K562 (cell line): ENCODE measurements around the gene GRIN1. TPM values are rescaled to one million over a fixed set of nuclear protein-coding genes. Genes with fewer than 3 reads are reported as not detected.
A peak's percentile ranks its signal among the peaks of the same experiment; 100 is the strongest.

Source experiments
- CREB3L1 ChIP-seq: fragments of 450-650 bp; IDR thresholded peaks from 2 replicates; pipeline ENCODE4 v1.6.1; 2014; ENCODE audit warnings: low read depth, mild to moderate bottlenecking, moderate library complexity, borderline replicate concordance
- CTBP1 ChIP-seq: fragments of 450-650 bp; IDR thresholded peaks from 2 replicates; pipeline ENCODE4 v1.6.1; 2016; ENCODE audit warnings: borderline replicate concordance
- FOXM1 ChIP-seq, 2 experiments: fragments of 450-650 bp in 1 of 2; sonication (generic) in 1 of 2; formaldehyde crosslinking in 1 of 2; IDR thresholded peaks; 2 replicates each; pipeline versions ENCODE4 v1.6.1 to v1.9.0; 2017 to 2022; ENCODE audit warnings: low read depth in 2 of 2, mild to moderate bottlenecking in 2 of 2, missing genetic modification reagents in 1 of 2, moderate library complexity in 1 of 2
- L3MBTL2 ChIP-seq: fragments of 450-650 bp; IDR thresholded peaks from 2 replicates; pipeline ENCODE4 v1.6.1; 2016; ENCODE audit warnings: mild to moderate bottlenecking, moderate library complexity
- MITF ChIP-seq: IDR thresholded peaks from 2 replicates; pipeline ENCODE4 v1.6.1; 2014; ENCODE audit warnings: antibody characterized with exemption
- polyA plus RNA-seq, 8 experiments: library from polyadenylated mRNA; depleted of rRNA in 4 of 8; stranded (reverse) in 5 of 8; unstranded in 3 of 8; fragments of >200 nt; fragmentation: Nextera tagmentation in 2 of 8; fragmentation: Illumina TruSeq in 1 of 8; extraction: Ambion mirVana in 2 of 8; extraction: Trizol in 1 of 8; gene quantifications; 2 replicates each; pipeline versions ENCODE4 v1.2.1 to v1.2.3, GENCODE V29; 2011 to 2014; ENCODE audit warnings: inconsistent platforms in 1 of 8, missing spikeins in 1 of 8
- total RNA-seq, 7 experiments: library from RNA; depleted of rRNA in 6 of 7; stranded (reverse); fragments of >200 nt in 6 of 7; fragmentation: Illumina TruSeq in 2 of 7; extraction: Trizol in 2 of 7; gene quantifications; 2 replicates each; pipeline versions ENCODE4 v1.2.1 to v1.2.3, GENCODE V29; 2011 to 2021; ENCODE audit warnings: low replicate concordance in 1 of 7
- TF ChIP-seq, protein P1 (sequence below), 2 experiments: fragments of 450-650 bp in 1 of 2; sonication (generic) in 1 of 2; formaldehyde crosslinking in 1 of 2; IDR thresholded peaks; 2 replicates each; pipeline versions ENCODE4 v1.7.1 to v1.9.0; 2016 to 2022; ENCODE audit warnings: inconsistent platforms in 1 of 2, mild to moderate bottlenecking in 1 of 2, missing genetic modification reagents in 1 of 2
- TF ChIP-seq, protein P2 (sequence below): fragments of 250-450 bp; sonication (Bioruptor Pico); IDR thresholded peaks from 2 replicates; pipeline ENCODE4 v1.4.0; 2020; ENCODE audit warnings: mild to moderate bottlenecking
- TF ChIP-seq, protein P3 (sequence below): fragments of 450-650 bp; IDR thresholded peaks from 2 replicates; pipeline ENCODE4 v1.6.1; 2016

Gene GRIN1
- total and polyA plus RNA-seq, 9 of the 15 experiments (the other 6 are each of a cell fraction or from before 2014, with no cell fraction given), result 0.03 to 0.35 (median 0.16) TPM; not detected in 6

- TF ChIP-seq, protein P1, sequence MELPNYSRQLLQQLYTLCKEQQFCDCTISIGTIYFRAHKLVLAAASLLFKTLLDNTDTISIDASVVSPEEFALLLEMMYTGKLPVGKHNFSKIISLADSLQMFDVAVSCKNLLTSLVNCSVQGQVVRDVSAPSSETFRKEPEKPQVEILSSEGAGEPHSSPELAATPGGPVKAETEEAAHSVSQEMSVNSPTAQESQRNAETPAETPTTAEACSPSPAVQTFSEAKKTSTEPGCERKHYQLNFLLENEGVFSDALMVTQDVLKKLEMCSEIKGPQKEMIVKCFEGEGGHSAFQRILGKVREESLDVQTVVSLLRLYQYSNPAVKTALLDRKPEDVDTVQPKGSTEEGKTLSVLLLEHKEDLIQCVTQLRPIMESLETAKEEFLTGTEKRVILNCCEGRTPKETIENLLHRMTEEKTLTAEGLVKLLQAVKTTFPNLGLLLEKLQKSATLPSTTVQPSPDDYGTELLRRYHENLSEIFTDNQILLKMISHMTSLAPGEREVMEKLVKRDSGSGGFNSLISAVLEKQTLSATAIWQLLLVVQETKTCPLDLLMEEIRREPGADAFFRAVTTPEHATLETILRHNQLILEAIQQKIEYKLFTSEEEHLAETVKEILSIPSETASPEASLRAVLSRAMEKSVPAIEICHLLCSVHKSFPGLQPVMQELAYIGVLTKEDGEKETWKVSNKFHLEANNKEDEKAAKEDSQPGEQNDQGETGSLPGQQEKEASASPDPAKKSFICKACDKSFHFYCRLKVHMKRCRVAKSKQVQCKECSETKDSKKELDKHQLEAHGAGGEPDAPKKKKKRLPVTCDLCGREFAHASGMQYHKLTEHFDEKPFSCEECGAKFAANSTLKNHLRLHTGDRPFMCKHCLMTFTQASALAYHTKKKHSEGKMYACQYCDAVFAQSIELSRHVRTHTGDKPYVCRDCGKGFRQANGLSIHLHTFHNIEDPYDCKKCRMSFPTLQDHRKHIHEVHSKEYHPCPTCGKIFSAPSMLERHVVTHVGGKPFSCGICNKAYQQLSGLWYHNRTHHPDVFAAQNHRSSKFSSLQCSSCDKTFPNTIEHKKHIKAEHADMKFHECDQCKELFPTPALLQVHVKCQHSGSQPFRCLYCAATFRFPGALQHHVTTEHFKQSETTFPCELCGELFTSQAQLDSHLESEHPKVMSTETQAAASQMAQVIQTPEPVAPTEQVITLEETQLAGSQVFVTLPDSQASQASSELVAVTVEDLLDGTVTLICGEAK (IDR thresholded peaks at IDR 0.05), result 0 out of 2 replicates have a peak, but pooled peaks have one; percentile 17
- TF ChIP-seq, protein P1 (CRISPR knock-in tag; IDR thresholded peaks at IDR 0.05), result no peak
- TF ChIP-seq MITF (peak; percentile 35; the same call in 1 of the 2 replicates), CTBP1 (peak; percentile 81; the same call in 1 of the 2 replicates), CREB3L1 (0 out of 2 replicates have a peak, but pooled peaks have one; percentile 34), L3MBTL2 (peak; percentile 98), FOXM1 (IDR thresholded peaks at IDR 0.05; ENCODE audit: low read depth) (no peak), FOXM1 (CRISPR knock-in tag; IDR thresholded peaks at IDR 0.05; ENCODE audit: low read depth) (peak; percentile 73; the same call in 1 of the 2 replicates)
- TF ChIP-seq, protein P2, sequence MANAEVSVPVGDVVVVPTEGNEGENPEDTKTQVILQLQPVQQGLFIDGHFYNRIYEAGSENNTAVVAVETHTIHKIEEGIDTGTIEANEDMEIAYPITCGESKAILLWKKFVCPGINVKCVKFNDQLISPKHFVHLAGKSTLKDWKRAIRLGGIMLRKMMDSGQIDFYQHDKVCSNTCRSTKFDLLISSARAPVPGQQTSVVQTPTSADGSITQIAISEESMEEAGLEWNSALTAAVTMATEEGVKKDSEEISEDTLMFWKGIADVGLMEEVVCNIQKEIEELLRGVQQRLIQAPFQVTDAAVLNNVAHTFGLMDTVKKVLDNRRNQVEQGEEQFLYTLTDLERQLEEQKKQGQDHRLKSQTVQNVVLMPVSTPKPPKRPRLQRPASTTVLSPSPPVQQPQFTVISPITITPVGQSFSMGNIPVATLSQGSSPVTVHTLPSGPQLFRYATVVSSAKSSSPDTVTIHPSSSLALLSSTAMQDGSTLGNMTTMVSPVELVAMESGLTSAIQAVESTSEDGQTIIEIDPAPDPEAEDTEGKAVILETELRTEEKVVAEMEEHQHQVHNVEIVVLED (CRISPR knock-in tag), result 0 out of 2 replicates have a peak, but pooled peaks have one; percentile 10
- TF ChIP-seq, protein P3, sequence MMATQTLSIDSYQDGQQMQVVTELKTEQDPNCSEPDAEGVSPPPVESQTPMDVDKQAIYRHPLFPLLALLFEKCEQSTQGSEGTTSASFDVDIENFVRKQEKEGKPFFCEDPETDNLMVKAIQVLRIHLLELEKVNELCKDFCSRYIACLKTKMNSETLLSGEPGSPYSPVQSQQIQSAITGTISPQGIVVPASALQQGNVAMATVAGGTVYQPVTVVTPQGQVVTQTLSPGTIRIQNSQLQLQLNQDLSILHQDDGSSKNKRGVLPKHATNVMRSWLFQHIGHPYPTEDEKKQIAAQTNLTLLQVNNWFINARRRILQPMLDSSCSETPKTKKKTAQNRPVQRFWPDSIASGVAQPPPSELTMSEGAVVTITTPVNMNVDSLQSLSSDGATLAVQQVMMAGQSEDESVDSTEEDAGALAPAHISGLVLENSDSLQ, result no peak
These were observed 24.2 kb upstream of the GRIN1 start, which contains the start of gene DPP7 (continued) for GRCh38 chr9:137114613-137115393.
